GM12875 (cell line): ENCODE measurements around the gene CHAT.

ENCODE experiments used
- H3K4me3 ChIP-seq: one replicate; pipeline ENCODE4 v1.5.1; 2011; ENCODE audit warnings: low read depth, low read length, control low read depth
- CTCF ChIP-seq: IDR thresholded peaks from 2 replicates; pipeline ENCODE4 v1.5.1; 2011; ENCODE audit warnings: low read depth, mild to moderate bottlenecking, control low read depth, inconsistent platforms, low read length, moderate library complexity, borderline replicate concordance; ENCODE audit not compliant: insufficient read depth

The CHAT gene

GRCh38 chr10:49688920-49689319, 75.1 kb downstream of the CHAT start:
- H3K4me3 ChIP-seq: no peak overlapping the region
- TF ChIP-seq CTCF: no peak

- TF ChIP-seq CTCF: no peak
- H3K4me3 ChIP-seq: no peak overlapping the region
These were observed 76.2 kb downstream of the CHAT start for GRCh38 chr10:49689882-49690510.

- no peak overlapping the region for H3K4me3 ChIP-seq
- no peak for TF ChIP-seq CTCF
These were observed 77.0 kb downstream of the CHAT start for GRCh38 chr10:49690698-49691356.

GRCh38 chr10:49691588-49691987, 77.8 kb downstream of the CHAT start:
- no peak for TF ChIP-seq CTCF
- no peak overlapping the region for H3K4me3 ChIP-seq

GRCh38 chr10:49694466-49694865, 80.6 kb downstream of the CHAT start:
- TF ChIP-seq CTCF: no peak
- no peak overlapping the region for H3K4me3 ChIP-seq

GRCh38 chr10:49696311-49696710, 82.5 kb downstream of the CHAT start:
- no peak for TF ChIP-seq CTCF
- H3K4me3 ChIP-seq: no peak overlapping the region

- no peak overlapping the region for H3K4me3 ChIP-seq
- no peak for TF ChIP-seq CTCF
These were observed 84.8 kb downstream of the CHAT start for GRCh38 chr10:49698679-49699078.
